ENCODE measurements around the gene MRPL53. TPM values are rescaled to one million over a fixed set of nuclear protein-coding genes. Genes with fewer than 3 reads are reported as not detected.

The MRPL53 gene
- total and polyA plus RNA-seq, 2 of the 4 experiments (the other 2 are of a cell fraction), result 5.2 to 39.0 TPM

DNA sequence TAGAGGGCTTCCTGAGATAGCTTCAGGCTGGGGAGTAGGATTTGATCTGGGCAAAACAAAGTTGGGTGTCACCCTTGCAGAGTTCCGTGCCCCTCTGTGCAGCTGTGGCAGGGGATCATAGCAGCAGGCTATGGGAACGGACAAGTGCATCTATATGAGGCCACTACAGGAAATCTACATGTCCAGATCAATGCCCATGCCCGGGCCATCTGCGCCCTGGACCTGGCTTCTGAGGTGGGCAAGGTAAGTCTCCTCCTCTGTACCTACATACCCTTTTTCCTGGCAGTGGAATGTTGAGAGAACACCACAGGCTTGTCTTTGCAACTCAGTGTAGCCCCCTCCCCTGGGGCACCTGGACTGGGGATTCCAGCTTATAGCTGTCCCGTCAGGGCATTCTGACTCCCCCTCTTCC lies 47.5 kb downstream of the MRPL53 start:
- BruUV-seq (replicated peaks), result no TSS peak
- no CpG with 5 or more reads among the region's 5 CpGs for WGBS, 2 experiments (ENCODE audit: extremely low coverage in 2 of 2, insufficient read length in 1 of 2)
- peaks cover 7% of the 10 kb centered on the region for H3K9me1 ChIP-seq (ENCODE audit: insufficient read depth, low read length)
- H4K8ac ChIP-seq (ENCODE audit: low read depth in 2 of 2, low read length in 2 of 2), result no peak overlapping the region
- no peak overlapping the region for H3K4ac ChIP-seq (ENCODE audit: low read depth, low read length)
- no peak overlapping the region for H3K18ac ChIP-seq (ENCODE audit: low read depth, low read length)
- H2AK5ac ChIP-seq (ENCODE audit: low read depth, low read length), result no peak overlapping the region
- in situ Hi-C loops (cut with MboI; ENCODE audit: low sequenced_read_pairs), result no loop called here
- H2BK120ac ChIP-seq (ENCODE audit: low read depth, low read length), result no peak overlapping the region
- H3K4me3 ChIP-seq (ENCODE audit: insufficient read depth, low read depth, low read length), result no peak overlapping the region
- no peak overlapping the region for H2BK20ac ChIP-seq (ENCODE audit: low read depth, low read length)
- peaks cover 3% of the 10 kb centered on the region for H3K4me1 ChIP-seq (ENCODE audit: control insufficient read depth, insufficient read depth, low read length)
- no peak overlapping the region for H3K56ac ChIP-seq (ENCODE audit: extremely low read depth, insufficient read depth, low read length)
- TF ChIP-seq MAFK (IDR thresholded peaks at IDR 0.05; ENCODE audit: low read depth, low read length) (no peak), CHD1 (IDR thresholded peaks at IDR 0.05; ENCODE audit: low read depth, low read length) (no peak), CEBPB (IDR thresholded peaks at IDR 0.05; ENCODE audit: low read depth, low read length) (no peak), FOS (IDR thresholded peaks at IDR 0.05; ENCODE audit: low read depth, low read length) (no peak), BHLHE40 (IDR thresholded peaks at IDR 0.05; ENCODE audit: low read depth, low read length) (no peak), RAD21 (IDR thresholded peaks at IDR 0.05; ENCODE audit: low read length) (no peak), MXI1 (IDR thresholded peaks at IDR 0.05; ENCODE audit: borderline replicate concordance, low read depth, low read length) (no peak), NFE2L2 (IDR thresholded peaks at IDR 0.05; ENCODE audit: low read depth, low read length) (no peak), MAZ (IDR thresholded peaks at IDR 0.05; ENCODE audit: borderline replicate concordance, low read depth, low read length) (no peak)
- TF ChIP-seq, protein P1, sequence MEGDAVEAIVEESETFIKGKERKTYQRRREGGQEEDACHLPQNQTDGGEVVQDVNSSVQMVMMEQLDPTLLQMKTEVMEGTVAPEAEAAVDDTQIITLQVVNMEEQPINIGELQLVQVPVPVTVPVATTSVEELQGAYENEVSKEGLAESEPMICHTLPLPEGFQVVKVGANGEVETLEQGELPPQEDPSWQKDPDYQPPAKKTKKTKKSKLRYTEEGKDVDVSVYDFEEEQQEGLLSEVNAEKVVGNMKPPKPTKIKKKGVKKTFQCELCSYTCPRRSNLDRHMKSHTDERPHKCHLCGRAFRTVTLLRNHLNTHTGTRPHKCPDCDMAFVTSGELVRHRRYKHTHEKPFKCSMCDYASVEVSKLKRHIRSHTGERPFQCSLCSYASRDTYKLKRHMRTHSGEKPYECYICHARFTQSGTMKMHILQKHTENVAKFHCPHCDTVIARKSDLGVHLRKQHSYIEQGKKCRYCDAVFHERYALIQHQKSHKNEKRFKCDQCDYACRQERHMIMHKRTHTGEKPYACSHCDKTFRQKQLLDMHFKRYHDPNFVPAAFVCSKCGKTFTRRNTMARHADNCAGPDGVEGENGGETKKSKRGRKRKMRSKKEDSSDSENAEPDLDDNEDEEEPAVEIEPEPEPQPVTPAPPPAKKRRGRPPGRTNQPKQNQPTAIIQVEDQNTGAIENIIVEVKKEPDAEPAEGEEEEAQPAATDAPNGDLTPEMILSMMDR (conservative IDR thresholded peaks at IDR 0.05; ENCODE audit: low read depth, low read length), result no peak
- TF ChIP-seq, protein P2, sequence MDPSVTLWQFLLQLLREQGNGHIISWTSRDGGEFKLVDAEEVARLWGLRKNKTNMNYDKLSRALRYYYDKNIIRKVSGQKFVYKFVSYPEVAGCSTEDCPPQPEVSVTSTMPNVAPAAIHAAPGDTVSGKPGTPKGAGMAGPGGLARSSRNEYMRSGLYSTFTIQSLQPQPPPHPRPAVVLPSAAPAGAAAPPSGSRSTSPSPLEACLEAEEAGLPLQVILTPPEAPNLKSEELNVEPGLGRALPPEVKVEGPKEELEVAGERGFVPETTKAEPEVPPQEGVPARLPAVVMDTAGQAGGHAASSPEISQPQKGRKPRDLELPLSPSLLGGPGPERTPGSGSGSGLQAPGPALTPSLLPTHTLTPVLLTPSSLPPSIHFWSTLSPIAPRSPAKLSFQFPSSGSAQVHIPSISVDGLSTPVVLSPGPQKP (IDR thresholded peaks at IDR 0.05; ENCODE audit: borderline replicate concordance, low read depth, low read length), result no peak
- TF ChIP-seq, protein P3, sequence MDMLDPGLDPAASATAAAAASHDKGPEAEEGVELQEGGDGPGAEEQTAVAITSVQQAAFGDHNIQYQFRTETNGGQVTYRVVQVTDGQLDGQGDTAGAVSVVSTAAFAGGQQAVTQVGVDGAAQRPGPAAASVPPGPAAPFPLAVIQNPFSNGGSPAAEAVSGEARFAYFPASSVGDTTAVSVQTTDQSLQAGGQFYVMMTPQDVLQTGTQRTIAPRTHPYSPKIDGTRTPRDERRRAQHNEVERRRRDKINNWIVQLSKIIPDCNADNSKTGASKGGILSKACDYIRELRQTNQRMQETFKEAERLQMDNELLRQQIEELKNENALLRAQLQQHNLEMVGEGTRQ (IDR thresholded peaks at IDR 0.05; ENCODE audit: low read depth, low read length), result no peak
- ChIA-PET POLR2A (ENCODE audit: unreplicated experiment) (no interaction called here), CTCF (no interaction called here)
- no peak overlapping the region for H2BK15ac ChIP-seq (ENCODE audit: low read depth, low read length)
- 0 out of 2 replicates have a peak, but pooled peaks cover 3% of the 10 kb centered on the region for H4K20me1 ChIP-seq (ENCODE audit: insufficient read depth, low read length)
- no peaks in the 10 kb centered on the region for H3K27me3 ChIP-seq (ENCODE audit: control insufficient read depth, insufficient read depth, low read length)
- dilution Hi-C loops (cut with HindIII; ENCODE audit: low sequenced_read_pairs, unreplicated experiment), result no loop called here
- no peak overlapping the region for H2AK9ac ChIP-seq (replicated peaks; ENCODE audit: low read depth, low read length, poor library complexity)
- H4K91ac ChIP-seq (ENCODE audit: insufficient read depth, low read depth, low read length), result no peak overlapping the region
- peaks cover 49% of the 10 kb centered on the region for H3K36me3 ChIP-seq (ENCODE audit: control insufficient read depth, insufficient read depth, low read length)
- H3K23ac ChIP-seq (ENCODE audit: low read depth, low read length), result no peak overlapping the region
- H2AFZ ChIP-seq (replicated peaks; ENCODE audit: low read length, poor library complexity), result no peak overlapping the region
- no peak overlapping the region for H3K9ac ChIP-seq (ENCODE audit: low read depth, low read length)
- intact Hi-C loops (cut with micrococcal nuclease), result no loop called here
- H3K79me1 ChIP-seq (ENCODE audit: low read depth in 1 of 2, low read length in 2 of 2), result peaks cover 2 to 8% of the 10 kb centered on the region in 2 experiments; a peak in 2 of 4 replicates
- no peak overlapping the region for H2BK5ac ChIP-seq (ENCODE audit: low read depth, low read length, poor library complexity, severe bottlenecking)
- H3K14ac ChIP-seq (replicated peaks; ENCODE audit: low read depth, low read length), result no peak overlapping the region
- no peaks in the 10 kb centered on the region for H3K9me3 ChIP-seq (ENCODE audit: control insufficient read depth, insufficient read depth, low read length)
- ATAC-seq (ENCODE audit: low read depth) (no peak), DNase-seq (no peak)
- no peak overlapping the region for H4K5ac ChIP-seq (ENCODE audit: low read depth, low read length)
- no peak overlapping the region for H3K27ac ChIP-seq (ENCODE audit: insufficient read depth, low read length)
- no peak overlapping the region for H3K4me2 ChIP-seq (ENCODE audit: low read depth, low read length)
